Stimulated activated CD8-positive, alpha-beta memory T cell treated with anti-CD3 and anti-CD28 coated beads, Interleukin-4, amount 100 ng/mL, for 4 hours (primary cell): ENCODE measurements around the gene MAGI2.

Source experiments
- DNase-seq, 2 donors: peaks; one replicate each; pipeline ENCODE4 v3.0.0-alpha.2; 2020; ENCODE audit warnings: low read depth in 2 of 2, low spot score in 1 of 2

Gene MAGI2

GRCh38 chr7:78683566-78683965, 769.9 kb downstream of the MAGI2 start:
- no peak for DNase-seq

GRCh38 chr7:78679112-78679876, 774.2 kb downstream of the MAGI2 start:
- no peak for DNase-seq

GRCh38 chr7:78677391-78677790, 776.1 kb downstream of the MAGI2 start:
- no peak for DNase-seq

- no peak for DNase-seq
These were observed 778.0 kb downstream of the MAGI2 start for GRCh38 chr7:78675511-78675910.

- no peak for DNase-seq
These were observed 780.2 kb downstream of the MAGI2 start for GRCh38 chr7:78673272-78673671.

GRCh38 chr7:78662939-78663338, 790.5 kb downstream of the MAGI2 start:
- DNase-seq = no peak

GRCh38 chr7:78649976-78650375, 803.5 kb downstream of the MAGI2 start:
- no peak for DNase-seq

GRCh38 chr7:78649236-78649635, 804.2 kb downstream of the MAGI2 start:
- DNase-seq = no peak

- DNase-seq = no peak
These were observed 810.7 kb downstream of the MAGI2 start for GRCh38 chr7:78642751-78643150.

- DNase-seq = no peak
These were observed 815.1 kb downstream of the MAGI2 start for GRCh38 chr7:78638364-78638763.

- no peak for DNase-seq
These were observed 816.7 kb downstream of the MAGI2 start for GRCh38 chr7:78636727-78637126.

- no peak for DNase-seq
These were observed 818.3 kb downstream of the MAGI2 start for GRCh38 chr7:78635026-78635793.

- no peak for DNase-seq
These were observed 819.4 kb downstream of the MAGI2 start for GRCh38 chr7:78634093-78634492.

GRCh38 chr7:78620920-78621319, 832.5 kb downstream of the MAGI2 start:
- DNase-seq = no peak

- no peak for DNase-seq
These were observed 836.9 kb downstream of the MAGI2 start for GRCh38 chr7:78616539-78616938.

GRCh38 chr7:78609281-78609680, 844.2 kb downstream of the MAGI2 start:
- no peak for DNase-seq

GRCh38 chr7:78607099-78607498, 846.4 kb downstream of the MAGI2 start:
- DNase-seq = no peak

GRCh38 chr7:78605119-78605518, 848.3 kb downstream of the MAGI2 start:
- DNase-seq = no peak

GRCh38 chr7:78601728-78602127, 851.7 kb downstream of the MAGI2 start:
- DNase-seq = no peak

GRCh38 chr7:78594156-78594555, 859.3 kb downstream of the MAGI2 start:
- no peak for DNase-seq

GRCh38 chr7:78588393-78588792, 865.1 kb downstream of the MAGI2 start:
- DNase-seq = no peak

GRCh38 chr7:78587443-78588044, 865.9 kb downstream of the MAGI2 start:
- no peak for DNase-seq
